ENCODE data around the gene CDCA7.
"Not testable (repeated sequence)": the region's sequence is repeated elsewhere in the genome, so short reads cannot be mapped to it uniquely, and the experiment has no call there.

The CDCA7 gene

GRCh38 chr2:173404841-173405750, 50.4 kb downstream of the CDCA7 start:
- DNase-seq = no peak

- no peak for DNase-seq
These were observed 52.5 kb downstream of the CDCA7 start for GRCh38 chr2:173407176-173407575.

GRCh38 chr2:173407646-173408045, 53.0 kb downstream of the CDCA7 start:
- DNase-seq = no peak

- DNase-seq = no peak
These were observed 55.9 kb downstream of the CDCA7 start for GRCh38 chr2:173410579-173410978.

DNA sequence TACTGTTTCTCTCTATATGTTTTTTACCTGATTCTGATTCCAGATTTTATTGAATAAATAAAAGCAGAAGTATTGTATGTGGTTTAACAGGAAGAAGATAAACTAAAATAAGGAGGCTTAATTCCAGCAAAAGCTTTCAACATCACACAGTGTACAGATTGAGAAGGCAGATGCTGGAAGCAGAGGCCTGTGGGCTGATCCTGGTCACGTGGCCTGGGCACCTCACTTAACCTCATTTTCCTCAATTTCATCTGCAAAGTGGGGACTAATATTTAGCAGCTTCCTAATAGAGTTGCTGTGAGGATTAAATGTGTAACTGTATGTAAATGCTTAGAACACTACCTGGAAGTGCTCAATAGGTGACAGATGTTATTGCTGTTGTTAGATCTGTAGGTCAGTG, 58.0 kb downstream of the CDCA7 start:
- DNase-seq = no peak

DNA sequence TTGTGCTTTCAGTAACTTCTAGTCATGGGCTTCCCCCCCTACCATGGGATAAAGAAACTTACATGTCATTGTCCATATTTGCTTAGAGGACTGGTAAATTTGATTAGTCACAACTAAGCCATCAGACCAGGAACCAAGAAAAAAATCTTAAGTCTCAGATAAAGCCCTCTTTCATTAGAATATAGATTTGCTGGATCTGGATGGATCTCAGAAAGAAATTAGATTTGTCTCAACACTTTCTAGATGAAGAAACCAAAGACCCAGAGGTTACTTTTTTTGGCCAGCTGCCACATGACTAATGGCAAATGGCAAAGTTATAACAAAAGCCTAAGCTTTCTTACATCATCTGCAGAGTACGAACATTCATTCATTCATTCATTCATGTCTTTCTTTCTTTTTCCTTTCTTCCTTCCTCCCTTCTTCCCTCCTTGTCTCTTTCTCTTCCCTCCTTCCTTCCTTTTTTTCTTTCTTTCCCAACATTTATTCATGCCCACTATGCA, 60.2 kb downstream of the CDCA7 start:
- DNase-seq = no peak

- DNase-seq = no peak
These were observed 61.0 kb downstream of the CDCA7 start for GRCh38 chr2:173415431-173416381.

- DNase-seq = not testable (repeated sequence)
These were observed 61.9 kb downstream of the CDCA7 start for GRCh38 chr2:173416415-173417152.

DNA sequence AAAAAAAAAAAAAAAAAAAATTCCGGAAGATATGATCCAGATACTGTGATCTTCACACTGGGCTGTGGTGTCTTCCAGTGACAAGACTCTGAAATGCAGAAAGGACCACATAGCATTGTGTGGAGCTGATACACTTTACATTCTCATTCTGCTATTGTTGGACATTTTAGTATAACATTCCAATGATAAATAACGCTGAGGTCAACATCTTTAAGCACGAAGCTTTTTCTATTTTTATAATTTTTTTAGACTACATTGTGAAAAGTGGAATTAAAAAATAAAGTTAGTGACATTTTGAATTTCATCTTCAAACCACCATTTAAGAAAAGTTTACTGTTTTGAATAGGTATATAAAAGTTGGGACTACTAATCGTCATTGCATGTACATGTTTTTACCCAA, 62.7 kb downstream of the CDCA7 start:
- no peak for DNase-seq

DNA sequence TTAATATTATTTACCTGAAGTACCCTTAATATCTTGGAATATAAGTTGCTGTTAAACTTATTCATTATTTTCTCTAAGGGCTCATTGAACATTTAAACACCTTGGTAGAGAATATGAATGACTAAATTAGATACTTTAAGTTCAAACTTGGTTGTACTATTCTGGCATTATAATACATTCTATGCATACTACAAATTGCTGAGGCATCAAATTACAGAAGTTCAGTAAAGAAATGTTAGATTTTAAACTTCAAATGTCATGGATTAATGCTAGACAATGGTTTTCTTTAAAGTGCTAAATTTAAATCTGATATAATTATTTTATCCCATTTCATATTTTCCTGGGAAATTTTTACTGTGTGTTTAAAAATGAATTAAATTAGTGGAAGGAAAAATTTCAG, 63.1 kb downstream of the CDCA7 start:
- no peak for DNase-seq
